ENCODE measurements around the gene ZNF587.
"Not testable (repeated sequence)": the region's sequence is repeated elsewhere in the genome, so short reads cannot be mapped to it uniquely, and the experiment has no call there.

ZNF587 gene

DNA sequence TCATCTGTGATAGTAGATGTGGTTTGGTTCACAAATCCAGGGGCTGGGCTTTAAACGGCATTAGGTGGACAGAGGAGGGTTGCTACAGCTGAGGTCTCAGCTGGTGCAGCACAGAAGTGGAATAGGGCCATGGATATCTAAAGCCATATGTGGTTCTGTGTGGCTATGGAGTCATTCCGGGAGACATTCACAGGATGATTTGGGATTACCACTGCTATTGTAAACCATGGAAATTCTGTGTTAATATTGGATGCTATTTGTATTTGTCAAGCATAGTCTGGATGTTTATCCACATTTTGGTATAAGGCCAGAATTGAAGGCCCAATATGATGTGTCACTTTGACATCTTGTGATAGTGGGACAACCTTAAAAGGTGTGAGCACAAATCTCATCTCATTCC, 26.5 kb upstream of the ZNF587 start:
- H3K4me1 ChIP-seq (ENCODE audit: control insufficient read depth in 2 of 2, insufficient read depth in 1 of 2, low read depth in 1 of 2, low read length in 2 of 2); H3K4me3 ChIP-seq (ENCODE audit: low read length in 2 of 2): not testable (repeated sequence)

DNA sequence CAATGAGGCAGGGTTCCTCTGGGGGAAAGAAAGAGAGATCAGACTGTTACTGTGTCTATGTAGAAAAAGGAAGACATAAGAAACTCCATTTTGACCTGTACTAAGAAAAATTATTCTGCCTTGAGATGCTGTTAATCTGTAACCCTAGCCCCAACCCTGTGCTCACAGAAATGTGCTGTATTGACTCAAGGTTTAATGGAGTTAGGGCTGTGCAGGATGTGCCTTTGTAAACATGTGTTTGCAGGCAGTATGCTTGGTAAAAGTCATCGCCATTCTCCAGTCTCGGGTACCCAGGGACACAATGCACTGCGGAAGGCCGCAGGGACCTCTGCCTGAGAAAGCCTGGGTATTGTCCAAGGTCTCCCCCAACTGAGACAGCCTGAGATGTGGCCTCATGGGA, 26.1 kb upstream of the ZNF587 start:
- H3K14ac ChIP-seq (ENCODE audit: low read length); H2BK15ac ChIP-seq (ENCODE audit: low read length); H3K9ac ChIP-seq (ENCODE audit: low read depth, low read length, poor library complexity); H3K4me1 ChIP-seq (ENCODE audit: control insufficient read depth in 2 of 2, insufficient read depth in 1 of 2, low read depth in 1 of 2, low read length in 2 of 2); H3K9me3 ChIP-seq (replicated peaks in 1 of 2; ENCODE audit: control insufficient read depth in 2 of 2, insufficient read depth in 1 of 2, low read depth in 1 of 2, low read length in 2 of 2); H3K4me3 ChIP-seq (ENCODE audit: low read length in 2 of 2); H3K27ac ChIP-seq (replicated peaks; ENCODE audit: low read length); H2BK5ac ChIP-seq (ENCODE audit: low read length); H4K8ac ChIP-seq (ENCODE audit: low read depth, low read length); H2AK5ac ChIP-seq (ENCODE audit: low read depth, low read length); H3K27me3 ChIP-seq (ENCODE audit: control insufficient read depth in 3 of 3, insufficient read depth in 3 of 3, low read depth in 1 of 3, low read length in 3 of 3); H3K79me1 ChIP-seq (ENCODE audit: low read depth, low read length); DNase-seq (ENCODE audit: low spot score); H3K4me2 ChIP-seq (ENCODE audit: insufficient read depth, low read length, poor library complexity, severe bottlenecking); H2AFZ ChIP-seq (ENCODE audit: low read length); H3K18ac ChIP-seq (ENCODE audit: low read length); H2BK12ac ChIP-seq (ENCODE audit: low read length); H3K23ac ChIP-seq (ENCODE audit: low read depth, low read length, poor library complexity); H2BK120ac ChIP-seq (ENCODE audit: low read depth, low read length); H4K91ac ChIP-seq (ENCODE audit: low read depth, low read length, poor library complexity); H3K4ac ChIP-seq (ENCODE audit: low read length): not testable (repeated sequence)
- peaks cover 2 to 64% of the 10 kb centered on the region in 2 donors for H3K36me3 ChIP-seq (replicated peaks in 1 of 2; ENCODE audit: control insufficient read depth in 2 of 2, insufficient read depth in 2 of 2, low read length in 2 of 2)
- WGBS, 2 donors (ENCODE audit: extremely low coverage in 2 of 2, insufficient read length in 2 of 2, insufficient replicate concordance in 1 of 2), result no CpG with 5 or more reads among the region's 4 CpGs

More for the DNA sequence above, 26.5 kb upstream of the ZNF587 start:
- not testable (repeated sequence) for H3K27me3 ChIP-seq (ENCODE audit: control insufficient read depth in 3 of 3, insufficient read depth in 3 of 3, low read depth in 1 of 3, low read length in 3 of 3); H3K4ac ChIP-seq (ENCODE audit: low read length); H3K9ac ChIP-seq (ENCODE audit: low read depth, low read length, poor library complexity); H3K18ac ChIP-seq (ENCODE audit: low read length); H3K27ac ChIP-seq (replicated peaks; ENCODE audit: low read length); H3K4me2 ChIP-seq (ENCODE audit: insufficient read depth, low read length, poor library complexity, severe bottlenecking); H2BK120ac ChIP-seq (ENCODE audit: low read depth, low read length); H2BK12ac ChIP-seq (ENCODE audit: low read length); H3K79me1 ChIP-seq (ENCODE audit: low read depth, low read length); H2AK5ac ChIP-seq (ENCODE audit: low read depth, low read length); H2BK5ac ChIP-seq (ENCODE audit: low read length); DNase-seq (ENCODE audit: low spot score); H4K91ac ChIP-seq (ENCODE audit: low read depth, low read length, poor library complexity); H2AFZ ChIP-seq (ENCODE audit: low read length); H2BK15ac ChIP-seq (ENCODE audit: low read length); H3K9me3 ChIP-seq (replicated peaks in 1 of 2; ENCODE audit: control insufficient read depth in 2 of 2, insufficient read depth in 1 of 2, low read depth in 1 of 2, low read length in 2 of 2); H4K8ac ChIP-seq (ENCODE audit: low read depth, low read length); H3K23ac ChIP-seq (ENCODE audit: low read depth, low read length, poor library complexity); H3K14ac ChIP-seq (ENCODE audit: low read length)
- WGBS, 2 donors (ENCODE audit: extremely low coverage in 2 of 2, insufficient read length in 2 of 2, insufficient replicate concordance in 1 of 2), result no CpG with 5 or more reads among the region's 2 CpGs
- H3K36me3 ChIP-seq (replicated peaks in 1 of 2; ENCODE audit: control insufficient read depth in 2 of 2, insufficient read depth in 2 of 2, low read length in 2 of 2), result peaks cover 2 to 64% of the 10 kb centered on the region in 2 donors

DNA sequence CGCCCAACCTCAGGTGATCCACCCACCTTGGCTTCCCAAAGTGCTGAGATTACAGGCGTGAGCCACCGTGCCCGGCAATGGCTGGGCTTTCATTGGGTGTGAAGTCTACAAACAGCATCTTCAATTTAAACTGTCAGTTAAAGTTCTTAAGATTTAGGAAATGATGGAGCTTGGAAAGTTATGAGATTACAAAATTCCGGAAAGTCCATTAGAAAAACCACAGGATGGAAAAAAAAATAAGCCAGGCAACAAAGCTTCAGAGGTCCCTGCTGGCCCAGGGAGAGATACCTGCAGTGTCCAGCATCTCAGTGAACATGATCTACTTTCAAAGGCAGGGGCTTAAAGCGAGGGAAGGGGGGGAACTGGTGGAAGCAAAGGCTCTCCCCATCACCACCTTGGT, 24.1 kb upstream of the ZNF587 start:
- no peak overlapping the region for H2BK15ac ChIP-seq (ENCODE audit: low read length)

DNA sequence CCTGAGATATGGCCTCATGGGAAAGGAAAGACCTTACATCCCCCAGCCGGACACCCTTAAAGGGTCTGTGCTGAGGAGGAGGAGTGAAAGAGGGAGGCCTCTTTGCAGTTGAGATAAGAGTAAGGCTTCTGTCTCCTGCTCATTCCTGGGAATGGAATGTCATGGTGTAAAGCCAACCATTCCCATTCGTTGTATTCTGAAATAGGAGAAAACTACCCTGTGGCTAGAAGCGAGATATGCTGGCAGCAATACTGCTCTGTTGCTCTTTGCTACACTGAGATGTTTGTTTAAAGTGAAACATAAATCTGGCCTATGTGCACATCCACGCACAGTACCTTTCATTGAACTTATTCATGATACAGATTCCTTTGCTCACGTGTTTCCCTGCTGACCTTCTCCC, 20.3 kb upstream of the ZNF587 start:
- Histone ChIP-seq H3K27me3 (ENCODE audit: control insufficient read depth in 3 of 3, insufficient read depth in 3 of 3, low read depth in 1 of 3, low read length in 3 of 3) (no peaks in the 10 kb centered on the region), H3K36me3 (replicated peaks in 1 of 2; ENCODE audit: control insufficient read depth in 2 of 2, insufficient read depth in 2 of 2, low read length in 2 of 2) (peaks cover 2 to 43% of the 10 kb centered on the region in 2 donors), H3K79me1 (ENCODE audit: low read depth, low read length) (peaks cover 5% of the 10 kb centered on the region), H3K27ac (replicated peaks; ENCODE audit: low read length) (no peak overlapping the region), H4K91ac (ENCODE audit: low read depth, low read length, poor library complexity) (no peak overlapping the region), H3K4me1 (ENCODE audit: control insufficient read depth in 2 of 2, insufficient read depth in 1 of 2, low read depth in 1 of 2, low read length in 2 of 2) (peaks cover 0 to 2% of the 10 kb centered on the region in 2 donors), H3K4me2 (ENCODE audit: insufficient read depth, low read length, poor library complexity, severe bottlenecking) (no peak overlapping the region), H2AFZ (ENCODE audit: low read length) (no peak overlapping the region), H3K9me3 (replicated peaks in 1 of 2; ENCODE audit: control insufficient read depth in 2 of 2, insufficient read depth in 1 of 2, low read depth in 1 of 2, low read length in 2 of 2) (peaks cover 0 to 7% of the 10 kb centered on the region in 2 donors), H3K4ac (ENCODE audit: low read length) (no peak overlapping the region), H2BK120ac (ENCODE audit: low read depth, low read length) (no peak overlapping the region), H3K4me3 (ENCODE audit: low read length in 2 of 2) (no peak overlapping the region), H2BK15ac (ENCODE audit: low read length) (no peak overlapping the region), H4K8ac (ENCODE audit: low read depth, low read length) (no peak overlapping the region), H3K14ac (ENCODE audit: low read length) (no peak overlapping the region), H2BK5ac (ENCODE audit: low read length) (no peak overlapping the region), H3K18ac (ENCODE audit: low read length) (no peak overlapping the region), H2AK5ac (ENCODE audit: low read depth, low read length) (no peak overlapping the region), H3K23ac (ENCODE audit: low read depth, low read length, poor library complexity) (no peak overlapping the region), H3K9ac (ENCODE audit: low read depth, low read length, poor library complexity) (no peak overlapping the region), H2BK12ac (ENCODE audit: low read length) (no peak overlapping the region)
- DNase-seq (ENCODE audit: low spot score), result no peak
- no CpG with 5 or more reads among the region's 5 CpGs for WGBS, 2 donors (ENCODE audit: extremely low coverage in 2 of 2, insufficient read length in 2 of 2, insufficient replicate concordance in 1 of 2)

More for the DNA sequence above, 24.1 kb upstream of the ZNF587 start:
- Histone ChIP-seq H4K8ac (ENCODE audit: low read depth, low read length) (no peak overlapping the region), H3K4me1 (ENCODE audit: control insufficient read depth in 2 of 2, insufficient read depth in 1 of 2, low read depth in 1 of 2, low read length in 2 of 2) (peaks cover 0 to 4% of the 10 kb centered on the region in 2 donors), H3K27ac (replicated peaks; ENCODE audit: low read length) (no peak overlapping the region), H3K79me1 (ENCODE audit: low read depth, low read length) (peaks cover 6% of the 10 kb centered on the region), H4K91ac (ENCODE audit: low read depth, low read length, poor library complexity) (no peak overlapping the region), H3K36me3 (replicated peaks in 1 of 2; ENCODE audit: control insufficient read depth in 2 of 2, insufficient read depth in 2 of 2, low read length in 2 of 2) (peaks cover 2 to 61% of the 10 kb centered on the region in 2 donors), H2AK5ac (ENCODE audit: low read depth, low read length) (no peak overlapping the region), H3K4me3 (ENCODE audit: low read length in 2 of 2) (no peak overlapping the region), H3K23ac (ENCODE audit: low read depth, low read length, poor library complexity) (no peak overlapping the region), H3K4ac (ENCODE audit: low read length) (no peak overlapping the region), H3K9me3 (replicated peaks in 1 of 2; ENCODE audit: control insufficient read depth in 2 of 2, insufficient read depth in 1 of 2, low read depth in 1 of 2, low read length in 2 of 2) (peaks cover 0 to 7% of the 10 kb centered on the region in 2 donors), H3K27me3 (ENCODE audit: control insufficient read depth in 3 of 3, insufficient read depth in 3 of 3, low read depth in 1 of 3, low read length in 3 of 3) (no peaks in the 10 kb centered on the region), H2BK5ac (ENCODE audit: low read length) (no peak overlapping the region), H3K4me2 (ENCODE audit: insufficient read depth, low read length, poor library complexity, severe bottlenecking) (no peak overlapping the region), H2BK12ac (ENCODE audit: low read length) (no peak overlapping the region), H2AFZ (ENCODE audit: low read length) (no peak overlapping the region), H3K14ac (ENCODE audit: low read length) (no peak overlapping the region), H3K18ac (ENCODE audit: low read length) (no peak overlapping the region), H2BK120ac (ENCODE audit: low read depth, low read length) (no peak overlapping the region), H3K9ac (ENCODE audit: low read depth, low read length, poor library complexity) (no peak overlapping the region)
- WGBS, 2 donors (ENCODE audit: extremely low coverage in 2 of 2, insufficient read length in 2 of 2, insufficient replicate concordance in 1 of 2), result no CpG with 5 or more reads among the region's 6 CpGs
- DNase-seq (ENCODE audit: low spot score), result no peak

All from neuronal stem cell (in vitro differentiated cells).